Right cardiac atrium (tissue), 5 donors: ENCODE results near the gene LMTK2. TPM values are rescaled to one million over a fixed set of nuclear protein-coding genes. Genes with fewer than 3 reads are reported as not detected.
"Not testable (repeated sequence)": the region's sequence is repeated elsewhere in the genome, so short reads cannot be mapped to it uniquely, and the experiment has no call there.

ENCODE experiments used
- ATAC-seq, 2 donors: fragments of 200-7000 bp; cut with Tn5 transposase; one replicate each; pipeline versions ENCODE4 v1.8.0 to v1.9.1; 2020; ENCODE audit warnings: moderate library complexity in 2 of 2, mild to moderate bottlenecking in 1 of 2
- DNase-seq, 3 donors: peaks; one replicate each; pipeline ENCODE4 v3.0.0-alpha.2; 2020
- H3K27ac ChIP-seq: one replicate; pipeline ENCODE4 v1.5.1; 2013; ENCODE audit warnings: mild to moderate bottlenecking, low read length, control low read depth, moderate library complexity
- H3K27me3 ChIP-seq: one replicate; pipeline ENCODE4 v1.6.1; 2013; ENCODE audit not compliant: control insufficient read depth, insufficient read depth
- H3K4me1 ChIP-seq: one replicate; pipeline ENCODE4 v1.6.1; 2013; ENCODE audit warnings: low read length; ENCODE audit not compliant: control insufficient read depth, insufficient read depth
- H3K4me3 ChIP-seq: one replicate; pipeline ENCODE4 v1.5.1; 2013; ENCODE audit warnings: low read length, control low read depth
- H3K9me3 ChIP-seq: one replicate; pipeline ENCODE4 v1.6.1; 2013; ENCODE audit warnings: low read length; ENCODE audit not compliant: control insufficient read depth
- WGBS: extraction: QIAGEN DNeasy Blood & Tissue Kit; methylation state at CpG from one replicate; pipeline ENCODE4 v1.1.7; 2013; 5-methylcytosine and 5-hydroxymethylcytosine counted together
- intact Hi-C, 4 donors: fragments of 100-400 bp; cut with DNase I; formaldehyde crosslinking; loops; one replicate each; pipeline versions ENCODE4 v1.11.0 to v1.14.0; 2022 to 2023
- polyA plus RNA-seq: library from polyadenylated mRNA; stranded (reverse); fragments of 200-250 nt; gene quantifications from one replicate; pipeline ENCODE4 v1.2.3, GENCODE V29; 2013
- total RNA-seq, 4 donors: library from RNA; stranded (reverse); fragmentation: NEBNext Ultra II Directional; extraction: Animal tissue kit (Norgen Biotek cat#: 25700); gene quantifications; one replicate each; pipeline ENCODE4 v1.2.1, GENCODE V29; 2021
- donor health status: healthy with polysubstance abuse.
- donor health status: DM: no; HTN: yes; CAD: no.
- donor health status: DM: no; HTN: no; CAD: no.
- donor health status: DM: no; HTN: yes; CAD: no; lungs with severe emphysema.
- donor health status: DM: yes; HTN: yes; CAD: no.

Gene LMTK2
- total and polyA plus RNA-seq, 5 donors: 13.1 to 38.5 (median 36.8) TPM

DNA sequence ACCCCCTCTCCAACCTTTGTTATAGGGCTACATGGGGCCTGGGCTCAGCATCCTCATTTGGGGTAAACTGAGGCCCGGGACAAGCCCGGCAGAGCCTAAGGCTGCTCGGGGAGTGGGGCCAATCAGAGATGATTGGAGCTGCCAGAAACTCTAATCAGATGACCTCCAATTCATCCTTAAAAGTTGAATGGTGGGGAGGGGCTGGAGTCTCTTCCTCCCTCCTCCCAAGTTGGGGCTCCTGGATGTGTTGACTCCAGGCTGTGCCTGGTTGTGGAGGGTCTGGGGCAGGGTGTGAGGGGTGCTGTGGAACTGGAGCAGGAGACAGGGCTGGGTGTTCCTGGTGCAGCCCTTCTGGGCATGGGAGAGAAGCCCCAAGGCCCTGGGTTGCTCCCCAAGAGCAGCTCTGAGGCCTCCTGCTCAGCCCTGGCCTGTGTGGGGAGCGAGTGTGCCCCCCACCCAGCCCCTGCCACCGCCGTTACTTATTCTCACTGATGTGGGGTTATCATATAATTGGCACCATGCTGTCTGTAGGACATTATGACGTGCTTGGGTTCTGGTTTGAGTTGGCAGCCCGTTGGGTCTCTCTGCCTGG lies 106.7 kb downstream of the LMTK2 start:
- 78% methylated on average over 8 of the region's 8 CpGs for WGBS
- H3K27ac ChIP-seq: no peak overlapping the region
- no peak overlapping the region for H3K4me3 ChIP-seq
- no peaks in the 10 kb centered on the region for H3K9me3 ChIP-seq
- H3K4me1 ChIP-seq: no peaks in the 10 kb centered on the region
- ATAC-seq (peak in 1 of 2 donors; percentile 2), DNase-seq (peak in 1 of 3 donors; percentile 41)
- intact Hi-C loops: no loop called here
- no peaks in the 10 kb centered on the region for H3K27me3 ChIP-seq

DNA sequence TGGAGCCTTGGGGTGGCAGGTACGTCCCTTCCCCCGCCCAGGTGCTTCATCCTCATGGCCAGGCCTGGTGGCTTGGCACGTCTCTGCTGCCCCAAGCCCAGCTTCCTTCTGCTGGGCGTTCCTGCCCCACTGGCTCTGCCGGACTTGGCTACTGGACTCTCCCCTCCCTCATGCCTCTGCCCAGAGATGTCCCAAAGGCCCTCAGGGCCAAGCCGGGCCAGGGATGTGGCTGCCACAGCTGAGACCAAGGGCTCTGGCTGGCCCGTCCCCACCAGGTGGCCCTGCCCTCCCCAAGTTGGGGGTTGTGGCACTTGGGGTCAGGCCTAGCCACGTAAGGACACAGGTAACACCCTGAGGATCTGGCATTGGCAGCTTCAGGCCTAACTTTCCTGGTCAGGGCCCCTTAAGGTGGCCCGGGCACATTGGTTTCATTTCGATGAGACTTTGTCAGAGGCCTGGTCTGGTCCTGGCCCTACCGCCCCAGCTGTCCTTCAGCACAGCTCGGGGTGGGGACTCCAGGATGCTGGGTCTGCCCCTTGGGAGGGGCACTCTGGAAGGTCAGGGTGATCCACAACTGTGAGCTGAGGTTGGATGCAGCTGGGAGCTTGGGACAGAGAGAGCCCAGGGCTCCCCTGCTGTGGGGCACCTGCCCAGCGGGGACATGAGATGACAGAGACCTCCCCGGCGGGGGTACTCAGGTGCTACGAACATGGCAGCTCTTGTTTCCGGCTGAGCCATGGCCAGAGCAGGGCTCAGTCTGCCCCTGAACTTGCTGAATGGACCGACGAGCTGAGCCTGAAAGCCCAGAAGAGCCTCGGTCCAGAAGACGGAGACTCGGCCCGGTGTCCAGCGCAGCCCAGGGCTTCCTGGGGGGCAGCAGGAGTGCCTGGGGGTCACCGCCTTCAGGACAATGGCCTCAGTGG lies 107.5 kb downstream of the LMTK2 start:
- H3K9me3 ChIP-seq: no peaks in the 10 kb centered on the region
- DNase-seq (peak in 2 of 3 donors; percentile 48 to 56), ATAC-seq (peak; percentile 10 to 19)
- WGBS: 79% methylated on average over 25 of the region's 25 CpGs
- no peak overlapping the region for H3K4me3 ChIP-seq
- intact Hi-C loops: no loop called here
- H3K27me3 ChIP-seq: no peaks in the 10 kb centered on the region
- no peak overlapping the region for H3K27ac ChIP-seq
- no peaks in the 10 kb centered on the region for H3K4me1 ChIP-seq

DNA sequence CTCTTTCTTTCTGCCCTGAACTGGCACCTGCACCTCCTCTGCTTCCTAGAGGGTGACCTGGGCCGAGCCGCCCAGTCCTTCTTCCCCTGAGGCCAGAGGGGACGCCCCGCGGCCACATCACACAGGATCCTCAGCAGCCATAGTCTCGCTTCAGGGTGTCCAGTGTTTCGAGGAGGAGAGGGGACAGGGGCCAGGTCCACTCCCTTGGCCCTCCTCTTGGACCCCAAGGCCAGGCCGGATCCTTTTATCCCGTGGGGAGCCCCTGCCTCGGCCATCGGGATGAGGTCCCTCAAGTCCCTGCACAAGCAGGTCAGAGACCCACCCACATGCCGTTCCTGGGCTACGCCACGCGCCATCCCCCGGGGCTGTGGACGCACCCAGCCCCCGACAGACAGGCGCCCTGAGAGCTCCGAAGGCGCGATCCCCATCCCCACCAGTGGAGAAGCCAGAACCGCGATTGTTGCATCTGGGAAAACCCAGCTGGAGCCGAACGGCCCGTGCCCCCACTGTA lies 108.2 kb downstream of the LMTK2 start:
- DNase-seq: peak in 2 of 3 donors; percentile 37 to 44
- no peak overlapping the region for H3K4me3 ChIP-seq
- ATAC-seq: no peak
- intact Hi-C loops: no loop called here
- H3K27ac ChIP-seq: no peak overlapping the region
- no peaks in the 10 kb centered on the region for H3K27me3 ChIP-seq
- H3K9me3 ChIP-seq: no peaks in the 10 kb centered on the region
- WGBS: 91% methylated on average over 27 of the region's 27 CpGs
- H3K4me1 ChIP-seq: no peaks in the 10 kb centered on the region

DNA sequence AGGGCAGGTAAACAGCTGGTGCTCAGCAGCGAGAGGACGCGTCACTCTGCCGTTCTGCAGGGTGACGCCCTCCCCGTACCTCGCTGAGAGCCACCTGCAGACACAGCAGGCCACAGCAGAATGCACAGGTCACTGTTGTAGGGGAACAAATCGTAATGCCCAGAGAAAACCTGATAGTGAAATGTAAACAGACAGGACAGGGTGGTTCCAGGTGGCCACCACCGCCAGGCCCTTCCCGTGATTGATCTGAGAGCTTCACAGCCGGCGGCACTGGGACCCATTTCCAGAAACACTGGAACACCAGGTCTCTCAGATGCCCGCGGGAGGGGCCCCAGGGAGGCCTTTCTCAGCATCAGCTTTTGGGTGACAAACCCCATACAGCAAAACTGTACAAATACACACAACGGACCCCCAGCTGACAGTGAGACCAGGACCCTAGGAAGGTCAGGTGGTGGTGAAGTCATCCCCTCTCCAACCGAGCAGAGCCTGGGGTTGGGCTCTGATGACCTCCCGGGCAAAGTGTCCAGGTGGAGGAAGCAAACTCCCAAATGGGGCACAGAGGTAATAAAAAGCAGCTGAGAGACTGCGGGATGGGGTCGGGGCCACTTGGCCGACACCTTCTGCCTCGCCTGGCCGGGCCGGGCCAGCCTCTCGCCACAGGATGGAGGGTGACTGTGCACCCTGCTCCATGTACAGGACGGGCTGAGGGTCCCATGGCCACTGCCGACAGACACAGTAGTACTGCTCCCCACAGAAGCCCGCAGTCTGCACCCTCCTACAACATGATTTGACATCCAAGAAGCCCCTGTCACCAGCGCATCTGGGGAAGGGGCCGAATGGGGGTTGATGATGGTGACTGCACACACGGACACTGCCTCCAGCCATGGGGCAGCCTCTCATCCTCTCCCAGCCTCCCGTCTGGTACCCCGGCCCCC lies 109.2 kb downstream of the LMTK2 start:
- intact Hi-C loops: no loop called here
- Histone ChIP-seq H3K27ac (no peak overlapping the region), H3K27me3 (no peaks in the 10 kb centered on the region), H3K4me1 (no peaks in the 10 kb centered on the region), H3K4me3 (no peak overlapping the region), H3K9me3 (no peaks in the 10 kb centered on the region)
- WGBS: 89% methylated on average over 32 of the region's 32 CpGs
- ATAC-seq: no peak
- peak in 2 of 3 donors; percentile 39 to 41 for DNase-seq

DNA sequence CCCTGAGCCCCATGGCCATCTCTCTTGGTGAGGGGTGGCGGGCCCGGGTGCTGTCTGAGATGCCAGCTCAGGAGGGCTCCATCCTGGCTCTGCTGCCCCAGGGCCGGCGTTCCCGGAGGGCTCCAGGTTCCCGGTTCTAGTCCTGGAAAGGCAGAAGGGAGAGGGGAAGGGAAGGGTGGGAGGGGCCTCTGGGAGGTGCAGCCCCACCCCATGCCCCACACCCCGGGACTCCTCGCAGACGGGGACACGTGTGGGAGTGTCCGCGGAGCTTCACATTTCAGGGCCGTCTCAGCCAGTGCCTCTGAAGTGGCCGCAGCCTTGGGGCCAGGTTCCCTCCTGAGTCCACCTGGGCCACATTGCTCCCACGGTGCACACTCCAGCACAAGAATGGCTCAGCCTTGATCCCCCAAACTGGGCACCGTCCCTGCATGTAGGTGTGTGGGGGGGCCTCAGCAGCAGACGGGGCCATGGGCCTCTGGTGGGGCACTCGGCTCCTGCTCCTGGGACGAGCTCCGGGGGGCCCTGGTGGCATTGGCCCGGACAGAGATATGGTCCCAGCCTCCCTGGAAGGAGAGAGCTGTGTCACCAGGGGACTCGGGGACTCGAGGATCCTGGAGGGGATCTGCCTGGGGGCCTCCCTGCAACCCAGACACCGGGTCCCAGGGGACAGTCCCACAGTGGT lies 110.4 kb downstream of the LMTK2 start:
- Histone ChIP-seq H3K4me3 (no peak overlapping the region), H3K27ac (no peak overlapping the region), H3K4me1 (no peaks in the 10 kb centered on the region), H3K9me3 (no peaks in the 10 kb centered on the region), H3K27me3 (no peaks in the 10 kb centered on the region)
- ATAC-seq (no peak), DNase-seq (peak in 1 of 3 donors; percentile 53)
- 87% methylated on average over 24 of the region's 24 CpGs for WGBS
- intact Hi-C loops: no loop called here

DNA sequence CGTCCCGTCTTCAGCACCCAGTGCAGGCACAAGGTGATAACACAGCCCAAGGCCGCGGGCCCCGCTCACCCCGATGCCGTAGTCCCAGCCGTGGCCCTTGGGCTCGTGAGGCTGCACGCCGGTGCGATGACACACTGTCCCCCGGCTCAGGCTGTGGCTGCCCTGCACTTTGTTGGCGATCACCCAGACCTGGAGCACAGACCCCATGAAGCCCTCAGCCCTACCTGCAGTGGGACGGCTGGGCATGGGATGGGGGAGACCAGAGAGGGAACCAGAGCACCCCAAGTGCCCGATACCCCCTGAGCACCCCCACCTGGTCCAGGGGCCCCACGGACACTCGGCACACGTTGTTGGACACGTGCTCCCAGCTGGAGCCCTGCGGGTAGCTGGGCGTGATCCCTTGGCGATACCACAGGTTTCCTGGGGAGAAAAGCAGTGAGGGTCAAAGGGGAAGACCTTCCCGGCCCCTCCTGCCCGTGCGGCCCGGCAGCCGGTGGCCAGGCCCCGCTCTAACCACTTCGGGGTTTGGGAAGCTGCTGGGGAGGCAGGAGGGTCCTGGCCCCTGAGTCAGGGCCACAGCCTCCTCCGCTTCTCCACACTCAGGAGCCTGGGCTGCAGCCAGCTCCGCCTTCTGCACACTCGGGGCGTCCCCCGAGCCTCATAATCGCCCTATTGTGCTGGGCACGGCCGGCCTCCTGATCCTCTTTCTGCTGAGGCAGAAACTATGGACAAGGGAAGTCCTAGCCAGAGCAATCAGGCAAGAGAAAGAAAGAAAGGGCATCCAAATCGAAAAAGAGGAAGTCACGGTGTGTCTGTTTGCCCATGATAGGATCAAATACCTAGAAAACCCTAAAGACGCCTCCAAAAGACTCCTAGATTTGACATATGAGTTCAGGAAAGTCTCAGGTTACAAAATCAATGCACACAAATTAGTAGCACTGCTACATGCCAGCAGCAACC lies 111.2 kb downstream of the LMTK2 start:
- Histone ChIP-seq H3K27ac (no peak overlapping the region), H3K4me3 (no peak overlapping the region), H3K4me1 (no peaks in the 10 kb centered on the region), H3K9me3 (no peaks in the 10 kb centered on the region), H3K27me3 (no peaks in the 10 kb centered on the region)
- DNase-seq (peak in 2 of 3 donors; percentile 58 to 71), ATAC-seq (peak in 1 of 2 donors; percentile 2)
- intact Hi-C loops: no loop called here
- WGBS: 79% methylated on average over 41 of the region's 41 CpGs

DNA sequence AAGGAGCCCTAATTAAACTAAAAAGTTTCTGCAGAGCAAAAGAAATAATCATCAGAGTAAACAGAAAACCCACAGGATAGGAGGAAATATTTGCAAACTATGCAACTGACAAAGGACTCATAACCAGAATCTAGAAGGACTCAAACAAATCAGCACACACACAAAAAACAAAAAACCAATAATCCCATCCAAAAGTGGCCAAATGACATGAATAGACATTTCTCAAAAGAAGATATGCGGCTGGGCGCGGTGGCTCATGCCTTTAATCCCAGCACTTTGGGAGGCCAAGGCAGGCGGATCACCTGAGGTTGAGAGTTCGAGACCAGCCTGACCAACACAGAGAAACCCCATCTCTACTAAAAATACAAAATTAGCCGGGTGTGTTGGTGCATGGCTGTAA lies 112.7 kb downstream of the LMTK2 start:
- H3K4me3 ChIP-seq, ATAC-seq, H3K27me3 ChIP-seq, H3K27ac ChIP-seq, H3K9me3 ChIP-seq, H3K4me1 ChIP-seq, intact Hi-C loops: not testable (repeated sequence)
- WGBS: 96% methylated on average over 6 of the region's 6 CpGs
- DNase-seq: peak in 2 of 3 donors; percentile 2 to 4

DNA sequence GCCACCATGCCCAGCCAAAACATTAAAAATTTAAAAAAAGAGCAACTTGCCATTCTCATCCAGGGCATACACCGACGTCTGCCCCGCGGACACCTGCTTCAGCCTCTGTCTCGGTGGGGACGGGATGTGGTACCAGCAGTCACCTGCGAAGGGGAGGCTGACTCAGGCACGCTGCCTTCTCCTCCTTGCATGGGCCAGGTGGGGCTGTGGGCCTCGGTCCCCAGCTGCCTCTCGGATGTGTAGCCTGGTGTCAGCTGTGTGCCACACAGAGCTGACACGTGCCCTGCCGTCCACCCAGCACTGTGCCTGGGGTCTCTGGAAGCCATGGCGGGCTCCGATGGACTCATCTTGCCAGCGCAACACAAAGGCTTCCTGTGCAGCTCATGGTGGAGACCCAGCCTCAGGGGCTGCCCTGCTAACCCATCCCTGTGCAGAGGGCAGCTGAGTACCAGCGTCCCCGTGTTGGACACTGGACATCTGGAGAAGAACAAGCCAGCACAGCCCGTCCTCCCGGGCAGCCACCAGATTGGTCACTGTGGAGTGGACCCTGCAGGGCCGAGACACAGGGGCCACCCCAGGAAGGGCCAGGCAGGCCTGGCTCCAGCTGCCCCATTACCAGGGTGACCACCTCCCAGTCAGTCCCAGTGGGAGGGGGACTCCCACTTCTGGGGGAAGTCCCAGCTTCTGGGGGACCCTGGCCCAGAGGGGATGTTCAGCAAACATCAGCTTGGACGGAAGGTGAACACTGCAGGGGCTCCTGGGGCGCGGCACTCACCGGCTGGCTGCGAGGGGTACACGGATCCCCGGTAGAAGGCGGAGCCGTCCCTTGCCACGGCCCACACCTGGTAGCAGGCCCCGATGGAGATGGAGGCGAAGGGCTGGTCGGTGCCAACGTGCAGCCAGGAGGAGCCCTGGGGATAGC lies 115.2 kb downstream of the LMTK2 start:
- no peak overlapping the region for H3K27ac ChIP-seq
- DNase-seq (peak in 2 of 3 donors; percentile 26 to 44), ATAC-seq (peak; percentile 7 to 11)
- no peak overlapping the region for H3K4me3 ChIP-seq
- no peaks in the 10 kb centered on the region for H3K4me1 ChIP-seq
- no peaks in the 10 kb centered on the region for H3K27me3 ChIP-seq
- no peaks in the 10 kb centered on the region for H3K9me3 ChIP-seq
- 95% methylated on average over 34 of the region's 34 CpGs for WGBS
- intact Hi-C loops: no loop called here
